Activated CD4-positive, alpha-beta T cell treated with anti-CD3 and anti-CD28 coated beads, Interleukin-2, Interleukin-4, amounts not matched to agents 100 ng/mL and 50 ng/mL, durations not matched to agents 16 hours and 8 hours (primary cell): Measurements from ENCODE around the gene INSYN2A.

ENCODE experiments used
- DNase-seq: peaks from one replicate; pipeline ENCODE4 v3.0.0-alpha.2; 2020; ENCODE audit warnings: low spot score

The INSYN2A gene

GRCh38 chr10:127195041-127195506 lies 1.3 kb downstream of the INSYN2A start:
- no peak for DNase-seq

GRCh38 chr10:127194599-127194998 lies 1.8 kb downstream of the INSYN2A start:
- DNase-seq, result no peak

- DNase-seq, result no peak
Observed at GRCh38 chr10:127194111-127194510, 2.3 kb downstream of the INSYN2A start.

- DNase-seq, result no peak
Observed at GRCh38 chr10:127193125-127193524, 3.3 kb downstream of the INSYN2A start.

GRCh38 chr10:127190427-127190826 lies 6.0 kb downstream of the INSYN2A start:
- DNase-seq, result no peak

- no peak for DNase-seq
Observed at GRCh38 chr10:127189226-127189625, 7.2 kb downstream of the INSYN2A start.

GRCh38 chr10:127186813-127187212 lies 9.6 kb downstream of the INSYN2A start:
- DNase-seq, result no peak

GRCh38 chr10:127184582-127184981 lies 11.8 kb downstream of the INSYN2A start:
- no peak for DNase-seq

- no peak for DNase-seq
Observed at GRCh38 chr10:127182161-127182560, 14.2 kb downstream of the INSYN2A start.

GRCh38 chr10:127179612-127180250 lies 16.7 kb downstream of the INSYN2A start:
- DNase-seq, result no peak

- DNase-seq, result no peak
Observed at GRCh38 chr10:127176649-127177048, 19.7 kb downstream of the INSYN2A start.

- no peak for DNase-seq
Observed at GRCh38 chr10:127175357-127176110, 20.9 kb downstream of the INSYN2A start.

- no peak for DNase-seq
Observed at GRCh38 chr10:127174866-127175265, 21.5 kb downstream of the INSYN2A start.

GRCh38 chr10:127168261-127168660 lies 28.1 kb downstream of the INSYN2A start:
- no peak for DNase-seq

GRCh38 chr10:127162841-127163240 lies 33.5 kb downstream of the INSYN2A start:
- DNase-seq, result no peak

GRCh38 chr10:127161482-127161881 lies 34.9 kb downstream of the INSYN2A start:
- no peak for DNase-seq

GRCh38 chr10:127159648-127160245 lies 36.6 kb downstream of the INSYN2A start:
- DNase-seq, result no peak

GRCh38 chr10:127158662-127159061 lies 37.7 kb downstream of the INSYN2A start:
- no peak for DNase-seq

GRCh38 chr10:127157506-127158200 lies 38.7 kb downstream of the INSYN2A start:
- no peak for DNase-seq

GRCh38 chr10:127157089-127157488 lies 39.3 kb downstream of the INSYN2A start:
- no peak for DNase-seq

- no peak for DNase-seq
Observed at GRCh38 chr10:127154831-127155620, 41.4 kb downstream of the INSYN2A start.

- no peak for DNase-seq
Observed at GRCh38 chr10:127153181-127153580, 43.2 kb downstream of the INSYN2A start.
